Measurements from ENCODE around the gene AMZ1.
"Not testable (repeated sequence)": the region's sequence is repeated elsewhere in the genome, so short reads cannot be mapped to it uniquely, and the experiment has no call there.

DNA sequence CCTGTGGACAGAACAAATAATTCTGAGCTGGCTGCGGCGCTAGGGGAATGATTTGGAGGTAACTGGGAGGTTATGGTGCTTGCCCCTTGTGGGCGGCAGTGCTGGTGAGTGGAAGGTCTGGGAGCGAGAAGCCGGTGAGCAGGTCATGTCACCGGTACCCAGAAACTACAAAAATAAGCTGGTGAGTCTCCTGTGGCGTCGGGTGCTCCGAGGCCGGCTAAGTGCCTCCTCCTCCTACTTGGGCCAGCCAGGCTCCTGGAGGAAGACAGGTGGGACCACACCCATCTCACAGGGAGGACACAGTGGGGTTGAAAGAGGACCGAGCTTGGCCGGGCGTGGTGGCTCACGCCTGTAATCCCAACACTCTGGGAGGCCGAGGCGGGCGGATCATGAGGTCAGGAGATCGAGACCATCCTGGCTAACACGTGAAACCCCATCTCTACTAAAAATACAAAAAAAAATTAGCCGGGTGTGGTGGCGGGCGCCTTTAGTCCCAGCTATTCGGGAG, 4.0 kb downstream of the AMZ1 start:
- TF ChIP-seq POLR2A, POLR2AphosphoS5, EP300 (IDR thresholded peaks at IDR 0.05): not testable (repeated sequence)
- TF ChIP-seq, protein P1, sequence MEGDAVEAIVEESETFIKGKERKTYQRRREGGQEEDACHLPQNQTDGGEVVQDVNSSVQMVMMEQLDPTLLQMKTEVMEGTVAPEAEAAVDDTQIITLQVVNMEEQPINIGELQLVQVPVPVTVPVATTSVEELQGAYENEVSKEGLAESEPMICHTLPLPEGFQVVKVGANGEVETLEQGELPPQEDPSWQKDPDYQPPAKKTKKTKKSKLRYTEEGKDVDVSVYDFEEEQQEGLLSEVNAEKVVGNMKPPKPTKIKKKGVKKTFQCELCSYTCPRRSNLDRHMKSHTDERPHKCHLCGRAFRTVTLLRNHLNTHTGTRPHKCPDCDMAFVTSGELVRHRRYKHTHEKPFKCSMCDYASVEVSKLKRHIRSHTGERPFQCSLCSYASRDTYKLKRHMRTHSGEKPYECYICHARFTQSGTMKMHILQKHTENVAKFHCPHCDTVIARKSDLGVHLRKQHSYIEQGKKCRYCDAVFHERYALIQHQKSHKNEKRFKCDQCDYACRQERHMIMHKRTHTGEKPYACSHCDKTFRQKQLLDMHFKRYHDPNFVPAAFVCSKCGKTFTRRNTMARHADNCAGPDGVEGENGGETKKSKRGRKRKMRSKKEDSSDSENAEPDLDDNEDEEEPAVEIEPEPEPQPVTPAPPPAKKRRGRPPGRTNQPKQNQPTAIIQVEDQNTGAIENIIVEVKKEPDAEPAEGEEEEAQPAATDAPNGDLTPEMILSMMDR (IDR thresholded peaks at IDR 0.05) = not testable (repeated sequence)

All from sigmoid colon (tissue), 4 donors.